H54 (cell line): ENCODE results near the gene DPRX.

Experiments
- DNase-seq: peaks from one replicate; pipeline ENCODE4 v3.0.0; 2011; ENCODE audit warnings: low spot score, mixed read lengths; ENCODE audit not compliant: insufficient read length
- FAIRE-seq: peaks from 3 replicates; lab custom pipeline; 2011; peaks lifted over from hg19 to GRCh38; lab: Jason Lieb, UNC
- POLR2A ChIP-seq: IDR thresholded peaks from 2 replicates; pipeline ENCODE4 v1.6.1; 2011; ENCODE audit warnings: low read depth, mild to moderate bottlenecking, low read length

DPRX gene

DNA sequence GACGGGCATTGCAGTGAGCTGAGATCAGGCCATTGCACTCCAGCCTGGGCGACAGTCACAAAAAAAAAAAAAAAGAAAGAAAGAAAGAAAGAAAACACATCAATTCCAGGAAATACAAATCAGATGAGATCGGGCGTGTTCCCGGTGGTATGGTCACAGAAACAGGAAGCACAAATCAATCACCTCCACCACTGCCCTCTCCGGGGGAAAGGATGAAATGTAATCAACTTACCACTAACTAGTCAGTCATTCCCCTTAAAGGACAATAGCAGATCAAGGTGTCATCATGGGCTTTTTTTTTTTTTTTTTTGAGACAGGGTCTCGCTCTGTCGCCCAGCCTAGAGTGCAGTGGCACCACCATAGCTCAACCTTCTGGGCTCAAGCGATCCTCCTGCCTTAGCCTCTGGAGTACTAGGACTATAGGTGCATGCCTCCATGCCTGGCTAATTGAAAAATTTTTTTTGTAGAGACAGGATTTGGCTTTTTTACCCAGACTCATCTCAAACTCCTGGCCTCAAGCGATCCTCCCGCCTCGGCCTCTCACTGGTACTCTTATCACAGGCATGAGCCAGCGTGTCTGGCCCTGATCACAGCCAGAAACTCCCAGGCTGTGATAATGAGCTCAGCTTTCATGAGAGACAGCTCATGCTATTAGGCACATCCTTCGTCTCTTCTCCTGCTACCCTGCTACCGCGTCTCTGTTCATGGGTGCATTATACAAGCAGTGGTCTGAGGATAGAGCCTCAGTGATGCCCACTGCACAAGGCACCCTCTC lies 6.8 kb upstream of the DPRX start:
- no peak for TF ChIP-seq POLR2A
- FAIRE-seq (no peak), DNase-seq (no peak)

DNA sequence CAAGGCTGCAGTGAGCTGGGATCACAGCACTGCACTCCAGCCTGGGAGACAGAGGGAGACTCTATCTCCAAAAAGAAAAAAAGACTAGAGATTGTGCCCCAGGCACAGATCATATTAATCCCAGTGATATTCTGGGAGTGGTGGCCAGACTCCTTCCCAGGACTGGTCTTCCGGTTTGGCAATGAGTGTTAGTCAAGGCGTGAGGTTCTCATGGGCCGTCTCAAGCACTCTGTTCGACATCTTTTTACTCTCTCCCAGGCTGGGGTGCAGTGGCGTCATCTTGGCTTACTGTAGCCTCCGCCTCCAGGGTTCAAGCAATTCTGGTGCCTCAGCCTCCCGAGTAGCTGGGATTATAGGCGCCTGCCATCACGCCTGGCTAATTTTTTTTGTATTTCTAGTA lies 5.3 kb upstream of the DPRX start:
- DNase-seq (no peak), FAIRE-seq (no peak)
- no peak for TF ChIP-seq POLR2A

DNA sequence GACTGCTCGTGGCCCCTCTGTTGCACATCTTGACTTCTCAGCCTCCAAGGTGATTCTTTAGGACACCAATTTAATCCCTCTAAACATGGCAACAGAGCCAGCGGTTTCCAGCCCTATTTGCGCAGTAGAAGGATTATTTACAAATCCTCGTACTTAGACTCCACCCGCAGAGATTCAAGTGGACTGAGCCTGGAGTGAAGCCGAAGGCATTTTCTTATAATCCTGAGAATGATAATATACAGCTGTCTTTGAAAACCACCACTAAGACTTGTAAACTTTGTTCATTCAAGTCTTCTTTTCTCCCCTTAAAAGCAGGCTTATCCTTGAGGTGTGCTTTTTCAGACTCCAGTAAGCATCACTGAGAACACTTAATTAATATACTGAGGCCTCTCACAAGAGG lies 4.8 kb upstream of the DPRX start:
- no peak for TF ChIP-seq POLR2A
- FAIRE-seq = no peak
- no peak for DNase-seq

DNA sequence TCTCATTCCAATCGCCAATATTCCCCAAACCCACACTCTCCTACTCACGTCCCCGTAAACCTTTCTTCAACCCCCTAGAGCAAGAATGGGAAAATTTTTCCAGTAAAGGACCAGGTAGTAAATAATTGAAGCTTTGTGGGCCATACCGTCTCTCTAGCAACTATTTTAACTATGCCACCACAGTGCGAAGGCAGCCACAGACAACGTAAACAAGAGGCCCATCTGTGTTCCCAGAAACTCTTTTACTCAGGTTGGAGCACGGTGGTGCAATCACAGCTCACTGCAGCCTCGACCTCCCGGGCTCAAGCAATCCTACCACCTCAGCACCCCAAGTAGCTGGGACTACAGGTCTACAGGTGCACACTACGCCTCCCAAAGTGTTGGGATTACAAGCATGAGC lies 3.0 kb downstream of the DPRX start:
- FAIRE-seq = no peak
- no peak for TF ChIP-seq POLR2A
- DNase-seq = no peak

DNA sequence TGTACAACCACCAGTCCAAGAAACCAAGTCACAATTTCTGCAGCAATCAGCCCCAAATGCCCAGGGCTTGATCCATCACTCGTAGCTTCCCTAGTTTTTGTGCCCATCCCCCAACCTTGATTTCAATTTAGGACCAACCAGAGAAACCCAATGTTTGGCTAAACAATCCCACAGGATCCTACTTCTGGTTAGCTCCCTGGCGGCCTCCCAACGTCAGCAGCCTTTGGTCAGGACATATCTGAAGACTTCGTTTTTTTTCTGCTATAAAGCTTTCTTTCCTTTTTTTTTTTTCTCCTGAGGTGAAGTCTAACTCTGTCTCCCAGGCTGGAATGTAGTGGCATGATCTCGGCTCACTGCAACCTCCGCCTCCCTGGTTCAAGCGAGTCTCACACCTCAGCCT lies 7.7 kb downstream of the DPRX start:
- no peak for TF ChIP-seq POLR2A
- DNase-seq (no peak), FAIRE-seq (no peak)

DNA sequence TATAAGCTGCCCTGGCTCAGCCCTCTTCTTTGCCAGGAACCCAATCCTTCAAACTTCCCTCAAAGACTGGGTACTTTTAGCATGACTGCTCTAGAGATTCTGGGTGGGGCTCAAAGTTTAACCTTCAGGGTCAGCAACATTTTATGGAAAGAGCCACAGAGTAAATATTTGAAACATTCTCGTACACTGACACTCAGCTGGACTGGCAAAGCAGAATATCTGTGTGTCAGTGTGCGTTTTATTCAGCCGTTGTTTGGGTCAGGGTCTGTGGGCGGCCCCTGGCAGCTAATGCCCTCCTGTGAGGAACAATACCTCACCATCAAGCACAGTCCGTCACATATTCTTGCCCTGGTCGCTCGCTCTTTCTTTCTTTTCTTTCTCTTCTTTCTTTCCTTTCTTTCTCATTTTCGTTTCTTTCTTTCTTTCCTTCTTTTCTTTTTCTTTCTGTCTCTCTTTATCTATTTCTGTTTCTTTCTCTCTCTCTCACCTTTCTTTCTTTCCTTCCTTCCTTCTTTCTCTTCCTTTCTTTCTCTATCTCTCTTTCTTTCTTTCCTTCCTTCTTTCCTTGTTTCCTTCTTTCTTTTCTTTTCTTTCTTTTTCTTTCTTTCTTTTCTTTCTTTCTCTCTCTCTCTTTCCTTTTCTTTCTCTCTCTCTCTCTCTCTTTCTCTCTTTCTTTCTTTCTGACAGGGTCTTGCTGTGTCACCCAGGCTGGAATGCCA lies 10.7 kb downstream of the DPRX start:
- TF ChIP-seq POLR2A = no peak
- FAIRE-seq (no peak), DNase-seq (no peak)

DNA sequence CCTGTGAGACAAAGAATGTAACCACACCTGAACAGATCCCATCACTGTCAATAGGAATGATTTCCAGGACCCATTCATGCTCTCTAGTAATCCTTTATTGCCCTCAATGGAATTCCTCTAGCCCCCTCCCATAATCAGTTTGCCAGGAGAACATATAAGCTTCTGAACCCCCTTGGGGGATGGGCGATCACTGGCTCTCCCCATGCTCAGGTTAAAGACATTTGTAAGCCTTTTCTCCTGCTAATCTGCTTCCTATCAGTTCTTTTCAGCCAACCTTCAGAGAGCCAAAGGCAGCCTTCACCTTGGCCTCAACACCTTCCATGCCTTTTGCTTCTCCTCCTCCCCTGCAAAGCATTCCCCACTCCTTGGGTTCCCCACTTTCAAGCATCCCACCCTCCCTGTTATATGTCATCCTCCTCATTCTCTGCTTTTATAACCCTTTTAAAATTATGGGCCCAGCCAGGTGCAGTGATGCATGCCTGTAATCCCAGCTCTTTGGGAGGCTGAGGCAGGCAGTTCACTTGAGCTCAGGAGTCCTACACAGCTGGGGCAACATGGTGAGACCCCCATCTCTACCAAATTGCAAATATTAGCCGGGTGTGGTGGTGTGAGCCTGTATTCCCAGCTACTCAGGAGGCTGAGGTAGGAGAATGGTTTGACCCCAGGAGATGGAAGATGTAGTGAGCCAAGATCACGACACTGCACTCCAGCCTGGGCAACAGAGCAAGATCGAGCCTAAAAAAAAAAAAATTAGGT lies 12.4 kb downstream of the DPRX start:
- FAIRE-seq = no peak
- no peak for DNase-seq
- TF ChIP-seq POLR2A = no peak

DNA sequence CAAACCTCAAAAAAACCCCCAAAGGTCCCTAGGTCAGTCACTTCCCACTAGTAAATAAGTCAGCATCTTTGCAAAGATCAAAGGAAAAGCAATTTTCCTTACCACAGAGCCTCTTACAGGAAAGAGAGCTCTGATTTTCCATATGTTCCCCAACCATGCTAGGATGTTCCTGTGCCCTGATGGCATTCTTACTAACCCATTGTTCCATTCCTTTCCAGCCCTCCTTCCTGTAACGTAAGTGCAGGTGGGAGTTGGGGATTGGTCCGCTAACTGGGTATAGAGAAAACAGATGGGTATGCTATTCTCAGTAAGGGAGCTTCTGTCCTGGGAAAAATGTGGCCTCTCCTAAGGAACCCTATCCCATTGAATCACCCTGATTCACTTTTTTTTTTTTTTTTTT lies 14.3 kb downstream of the DPRX start:
- FAIRE-seq (no peak), DNase-seq (no peak)
- no peak for TF ChIP-seq POLR2A

DNA sequence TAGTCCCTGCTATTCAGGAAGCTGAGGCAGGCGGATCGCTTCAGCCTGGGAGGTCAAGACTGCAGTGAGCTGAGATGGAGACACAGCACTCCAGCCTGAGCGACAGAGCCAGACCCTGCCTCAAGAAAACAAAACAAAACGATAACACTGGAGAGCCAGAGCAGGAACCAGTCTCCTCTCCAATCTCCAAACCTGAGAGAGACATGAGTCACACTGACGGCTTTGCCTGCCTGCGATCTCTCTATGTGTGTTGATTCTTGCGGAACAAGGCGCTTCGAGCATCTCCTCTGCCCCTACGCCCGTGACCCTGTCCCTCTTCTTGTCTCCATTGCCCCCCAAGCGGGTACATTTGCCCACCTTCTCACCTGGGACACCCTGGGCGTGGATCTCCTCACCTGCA lies 15.6 kb downstream of the DPRX start:
- FAIRE-seq = no peak
- DNase-seq = no peak
- TF ChIP-seq POLR2A = no peak

DNA sequence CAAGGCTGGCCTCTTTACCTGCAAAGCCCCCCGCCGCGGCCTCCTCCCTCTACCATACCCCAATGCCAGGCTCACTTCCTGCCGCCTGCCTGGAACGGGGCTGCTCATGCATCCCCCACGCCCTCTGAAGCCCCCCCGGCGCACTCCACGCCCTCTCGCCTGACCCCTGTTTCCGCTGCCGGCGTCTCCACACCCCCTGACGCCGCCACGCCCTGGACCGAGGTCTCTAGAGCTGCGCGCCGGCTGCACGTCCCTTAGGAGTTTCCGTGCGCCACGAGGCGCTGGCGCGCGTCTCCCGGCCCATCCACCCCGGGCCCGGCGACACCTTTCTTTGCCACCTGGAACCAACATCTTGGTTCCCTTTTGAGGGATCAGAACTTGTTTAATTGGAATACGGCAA lies 16.0 kb downstream of the DPRX start:
- DNase-seq (no peak), FAIRE-seq (no peak)
- no peak for TF ChIP-seq POLR2A

DNA sequence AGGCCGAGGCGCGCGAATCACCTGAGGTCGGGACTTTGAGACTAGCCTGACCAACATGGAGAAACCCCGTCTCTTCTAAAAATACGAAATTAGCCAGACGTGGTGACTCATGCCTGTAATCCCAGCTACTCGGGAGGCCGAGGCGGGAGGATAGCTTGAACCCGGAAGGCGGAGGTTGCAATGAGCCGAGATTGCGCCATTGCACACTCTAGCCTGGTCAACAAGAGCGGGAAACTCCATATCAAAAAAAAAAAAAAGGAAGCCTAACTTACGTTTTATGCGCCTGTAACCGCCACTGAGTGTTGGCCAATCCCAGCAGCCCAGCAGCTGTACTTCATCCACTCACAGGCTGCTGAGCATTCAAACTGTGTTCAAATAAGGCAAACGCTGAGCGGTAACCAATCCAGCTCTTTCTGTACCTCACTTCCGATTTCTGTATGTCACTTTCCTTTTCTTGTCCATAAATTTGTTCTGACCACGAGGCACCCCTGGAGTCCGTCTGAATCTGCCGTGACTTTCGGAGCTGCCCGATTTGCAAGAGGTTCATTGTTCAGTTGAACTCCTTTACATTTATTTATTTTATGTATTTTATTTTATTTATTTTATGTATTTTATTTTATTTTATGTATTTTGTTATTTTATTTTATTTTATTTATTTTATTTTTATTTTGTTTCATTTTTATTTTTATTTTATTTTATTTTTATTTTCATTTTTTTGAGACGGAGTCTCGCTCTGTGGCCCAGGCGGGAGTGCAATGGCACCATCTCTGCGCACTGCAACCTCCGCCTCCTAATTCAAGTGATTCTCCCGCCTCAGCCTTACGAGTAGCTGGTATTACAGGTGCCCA lies 18.2 kb downstream of the DPRX start:
- no peak for FAIRE-seq
- TF ChIP-seq POLR2A = no peak
- no peak for DNase-seq

DNA sequence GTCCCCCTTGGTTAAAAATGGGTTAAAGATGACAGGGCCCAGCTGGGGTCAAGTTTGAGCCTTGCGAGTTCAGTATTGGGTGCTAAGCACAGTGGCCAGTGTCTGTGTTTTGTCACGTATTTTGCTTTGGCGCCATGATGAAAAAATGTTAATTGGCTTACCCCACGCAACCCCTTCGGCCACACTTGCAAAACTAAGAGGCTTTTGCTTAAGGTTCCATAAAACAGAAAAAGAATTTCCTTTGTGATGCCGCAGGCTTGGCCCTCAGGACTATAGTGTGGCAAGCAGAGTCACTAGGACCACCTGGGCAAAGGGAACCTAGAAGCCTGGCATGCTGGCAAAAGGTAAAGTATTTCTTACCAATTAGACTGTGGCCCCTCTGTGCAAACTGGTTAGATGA lies 20.7 kb downstream of the DPRX start:
- no peak for TF ChIP-seq POLR2A
- no peak for FAIRE-seq
- no peak for DNase-seq

DNA sequence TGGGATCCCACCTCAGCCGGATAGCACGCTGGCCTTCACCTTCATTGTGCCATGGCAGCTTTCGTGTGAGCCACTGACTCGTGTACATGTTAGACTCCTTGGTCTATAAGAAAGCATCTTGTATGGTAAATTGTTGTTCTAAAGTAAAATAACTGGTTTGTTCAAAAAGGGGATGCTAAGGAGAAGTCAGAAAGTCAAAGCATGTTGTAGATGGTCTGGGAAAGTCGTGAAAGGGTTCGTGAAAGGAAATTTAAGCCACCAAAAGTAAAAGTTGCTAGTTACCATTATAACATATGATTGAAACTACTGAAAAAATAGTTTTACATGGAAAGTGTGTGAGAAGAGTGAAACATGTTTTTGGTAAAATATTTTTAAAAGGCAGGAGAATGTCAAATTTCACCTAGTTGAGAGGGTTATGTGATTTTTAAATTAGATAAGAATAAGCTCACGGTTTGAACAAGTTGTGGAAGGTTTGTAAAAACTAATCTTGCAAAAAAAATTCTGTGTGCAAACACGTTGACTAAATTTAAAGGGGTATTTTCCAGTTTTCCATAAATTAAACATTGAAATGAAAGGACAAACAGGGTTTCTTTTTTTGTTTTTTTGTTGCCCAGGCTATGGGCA lies 23.4 kb downstream of the DPRX start:
- no peak for TF ChIP-seq POLR2A
- FAIRE-seq (no peak), DNase-seq (no peak)

DNA sequence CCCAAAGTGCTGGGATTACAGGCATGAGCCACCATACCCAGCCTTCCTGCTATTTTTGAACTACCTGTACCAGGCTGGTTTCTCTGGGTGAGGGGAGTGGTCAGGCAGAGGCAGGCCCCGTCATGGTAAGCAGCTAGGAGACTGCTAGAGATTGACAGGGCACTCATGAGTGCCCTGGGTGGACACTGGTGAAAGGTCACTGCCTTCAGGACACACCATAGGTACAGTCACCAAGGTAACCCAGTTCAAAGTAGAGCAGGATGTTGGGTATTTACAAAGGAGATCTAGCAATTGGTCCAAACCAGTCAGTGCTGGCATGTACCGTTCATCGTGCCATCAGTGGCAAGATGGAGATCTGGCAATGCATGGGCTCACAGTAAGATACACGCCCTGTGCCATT lies 25.5 kb downstream of the DPRX start:
- FAIRE-seq (no peak), DNase-seq (no peak)
- TF ChIP-seq POLR2A = no peak
